WI38 (cell line): ENCODE measurements around the gene CXCR6.

Experiments
- H3K4me3 ChIP-seq: 2 replicates; pipeline ENCODE4 v1.5.1; 2011; ENCODE audit warnings: low read depth, mild to moderate bottlenecking, control low read depth, low read length
- TF ChIP-seq, protein P1 (sequence below): IDR thresholded peaks from 2 replicates; pipeline ENCODE4 v1.5.1; 2012; ENCODE audit warnings: low read depth, mild to moderate bottlenecking, control low read depth, low read length

The CXCR6 gene

GRCh38 chr3:45914362-45915058 is 28.8 kb upstream of the CXCR6 start:
- no peak overlapping the region for H3K4me3 ChIP-seq
- TF ChIP-seq, protein P1, sequence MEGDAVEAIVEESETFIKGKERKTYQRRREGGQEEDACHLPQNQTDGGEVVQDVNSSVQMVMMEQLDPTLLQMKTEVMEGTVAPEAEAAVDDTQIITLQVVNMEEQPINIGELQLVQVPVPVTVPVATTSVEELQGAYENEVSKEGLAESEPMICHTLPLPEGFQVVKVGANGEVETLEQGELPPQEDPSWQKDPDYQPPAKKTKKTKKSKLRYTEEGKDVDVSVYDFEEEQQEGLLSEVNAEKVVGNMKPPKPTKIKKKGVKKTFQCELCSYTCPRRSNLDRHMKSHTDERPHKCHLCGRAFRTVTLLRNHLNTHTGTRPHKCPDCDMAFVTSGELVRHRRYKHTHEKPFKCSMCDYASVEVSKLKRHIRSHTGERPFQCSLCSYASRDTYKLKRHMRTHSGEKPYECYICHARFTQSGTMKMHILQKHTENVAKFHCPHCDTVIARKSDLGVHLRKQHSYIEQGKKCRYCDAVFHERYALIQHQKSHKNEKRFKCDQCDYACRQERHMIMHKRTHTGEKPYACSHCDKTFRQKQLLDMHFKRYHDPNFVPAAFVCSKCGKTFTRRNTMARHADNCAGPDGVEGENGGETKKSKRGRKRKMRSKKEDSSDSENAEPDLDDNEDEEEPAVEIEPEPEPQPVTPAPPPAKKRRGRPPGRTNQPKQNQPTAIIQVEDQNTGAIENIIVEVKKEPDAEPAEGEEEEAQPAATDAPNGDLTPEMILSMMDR = no peak

GRCh38 chr3:45915059-45915439 is 28.2 kb upstream of the CXCR6 start:
- H3K4me3 ChIP-seq = no peak overlapping the region
- TF ChIP-seq, protein P1 = no peak

GRCh38 chr3:45915518-45916231 is 27.6 kb upstream of the CXCR6 start:
- TF ChIP-seq, protein P1 = no peak
- no peak overlapping the region for H3K4me3 ChIP-seq

- TF ChIP-seq, protein P1 = no peak
- H3K4me3 ChIP-seq = no peak overlapping the region
These were observed 25.9 kb upstream of the CXCR6 start for GRCh38 chr3:45917146-45917898.

- H3K4me3 ChIP-seq = no peak overlapping the region
- TF ChIP-seq, protein P1 = no peak
These were observed 21.9 kb upstream of the CXCR6 start for GRCh38 chr3:45921158-45922038.

DNA sequence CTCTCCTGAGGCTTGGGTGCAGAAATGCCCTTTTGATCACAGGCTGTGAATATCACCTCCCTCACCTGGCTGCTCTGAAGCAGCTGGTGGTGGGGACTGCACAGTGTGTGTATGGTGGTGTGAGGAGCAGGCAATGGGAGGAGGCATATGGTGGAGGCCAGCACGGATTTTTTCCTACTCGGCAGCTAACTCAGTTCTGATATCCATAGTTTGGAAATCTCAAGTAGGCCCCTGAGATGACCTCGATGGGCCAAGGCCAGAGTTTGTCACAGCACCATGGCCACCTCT is 21.3 kb upstream of the CXCR6 start:
- H3K4me3 ChIP-seq = no peak overlapping the region
- TF ChIP-seq, protein P1 = no peak
